CD4-positive, alpha-beta T cell treated with Interferon gamma for 1 hour (primary cell): ENCODE data around the gene ISYNA1.
A peak's percentile ranks its signal among the peaks of the same experiment; 100 is the strongest.

Source experiments
- DNase-seq: peaks from one replicate; pipeline ENCODE4 v3.0.0-alpha.2; 2020

The ISYNA1 gene

DNA sequence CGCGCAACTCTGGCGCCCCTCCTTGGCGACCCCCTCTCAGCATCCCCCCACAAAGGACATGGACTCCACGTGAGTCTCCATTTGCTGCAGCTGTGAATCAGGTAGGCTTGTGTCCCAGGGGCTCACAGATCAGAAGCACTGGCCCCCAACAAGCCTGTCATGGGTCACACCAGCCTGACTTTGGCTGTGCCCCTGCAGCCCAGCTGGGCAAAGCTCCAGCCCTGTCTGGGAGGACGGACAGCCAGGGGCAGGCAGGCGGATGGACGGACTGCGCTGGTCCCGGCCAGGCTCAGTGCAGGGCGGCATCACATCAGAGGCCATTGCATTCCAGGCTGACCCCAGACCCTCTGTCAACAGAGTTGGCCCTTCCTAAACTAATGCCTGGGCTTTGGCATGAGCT is 28.4 kb upstream of the ISYNA1 start:
- no peak for DNase-seq

DNA sequence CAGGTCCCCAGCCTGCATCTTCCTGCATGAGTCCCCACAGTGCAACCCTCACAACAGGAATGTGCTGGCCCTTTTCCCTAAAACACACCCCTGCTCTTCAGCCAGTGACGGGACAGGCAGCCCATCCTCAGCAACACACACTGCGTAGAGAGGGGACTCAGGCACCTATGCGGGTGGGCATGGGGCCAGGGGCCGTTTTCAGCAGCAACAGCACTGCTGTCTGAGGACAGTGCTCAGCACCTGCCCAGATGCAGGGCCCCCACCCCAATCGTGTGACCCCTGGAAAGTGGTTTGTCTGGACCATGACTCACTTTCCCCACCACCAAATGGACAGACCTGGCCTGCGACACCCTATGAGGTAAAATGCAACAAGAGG is 28.0 kb upstream of the ISYNA1 start:
- no peak for DNase-seq

DNA sequence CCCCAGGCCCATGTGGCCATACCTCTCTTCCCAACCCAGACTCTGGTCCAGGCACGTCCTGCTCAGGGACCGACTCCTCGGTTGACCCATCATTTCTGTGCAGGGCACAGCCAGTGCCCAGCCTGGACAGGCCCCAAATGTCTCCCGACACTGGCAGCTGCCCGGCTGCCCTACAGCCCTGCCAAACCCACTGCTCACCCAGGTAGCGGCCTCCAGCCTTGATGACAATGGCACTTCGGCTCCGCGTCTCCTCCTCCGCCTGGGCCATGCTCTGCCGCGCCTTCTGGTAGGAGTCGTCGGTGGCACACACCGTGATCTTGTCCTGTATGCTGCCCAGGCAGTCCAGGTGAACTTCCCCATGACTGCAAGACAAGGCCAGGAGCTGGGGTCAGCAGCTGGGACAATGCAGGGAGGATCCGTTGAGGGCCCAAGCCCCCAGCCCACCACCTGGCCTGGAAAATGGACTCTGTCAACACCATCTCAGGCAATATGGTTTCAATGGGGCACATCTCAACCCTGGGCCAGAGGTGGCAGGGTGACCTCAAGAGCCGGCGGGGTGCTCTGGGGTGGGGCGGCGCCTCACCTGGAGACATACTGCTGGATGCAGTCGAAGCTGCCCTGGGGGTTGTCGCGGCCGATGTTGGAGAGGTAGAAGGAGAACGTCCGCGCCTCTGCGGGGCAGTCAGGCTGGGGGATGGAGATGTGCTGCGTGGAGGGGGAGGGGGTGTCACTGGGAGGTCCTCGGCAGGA is 27.5 kb upstream of the ISYNA1 start:
- no peak for DNase-seq

DNA sequence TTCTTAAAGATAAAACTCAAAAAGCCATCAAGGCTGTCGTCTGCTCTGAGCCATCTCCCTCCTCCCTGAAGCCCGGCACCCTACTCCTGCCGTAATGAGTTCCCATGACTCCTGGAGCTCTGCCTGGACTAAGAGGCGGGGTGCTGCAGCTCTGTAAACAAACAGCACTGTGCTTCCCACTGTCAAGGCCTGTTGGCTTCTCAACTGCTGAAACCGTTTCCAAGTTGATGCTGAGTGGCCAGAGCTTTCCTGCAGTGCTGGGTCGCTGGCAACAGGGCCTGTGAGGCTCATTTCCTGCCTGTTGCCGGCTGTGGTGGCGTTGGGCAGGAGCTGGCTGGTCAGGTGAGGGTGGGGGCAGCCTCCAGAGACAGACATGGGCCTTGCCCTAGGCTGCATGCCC is 26.7 kb upstream of the ISYNA1 start:
- no peak for DNase-seq

DNA sequence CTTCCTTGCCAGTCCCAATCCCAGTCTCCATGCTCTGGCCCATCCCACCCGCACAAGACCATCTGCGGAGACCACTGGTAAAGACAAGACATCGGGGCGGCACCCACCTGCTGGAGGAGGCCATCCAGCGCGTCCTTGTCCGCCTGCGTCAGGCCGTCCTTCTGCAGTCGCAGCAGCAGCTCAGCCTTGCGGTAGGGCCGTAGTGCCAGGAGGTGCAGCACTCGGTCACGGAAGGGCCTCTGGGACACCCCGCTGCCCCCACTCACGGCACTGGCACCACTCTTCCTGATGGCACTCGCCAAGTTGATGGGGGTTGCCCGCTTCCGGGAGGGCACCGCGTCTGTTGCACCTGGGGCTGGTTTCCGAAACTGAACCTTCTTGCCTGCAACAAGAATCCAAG is 23.5 kb upstream of the ISYNA1 start:
- DNase-seq = no peak

- no peak for DNase-seq
Observed at GRCh38 chr19:18460900-18461299, 23.0 kb upstream of the ISYNA1 start.

DNA sequence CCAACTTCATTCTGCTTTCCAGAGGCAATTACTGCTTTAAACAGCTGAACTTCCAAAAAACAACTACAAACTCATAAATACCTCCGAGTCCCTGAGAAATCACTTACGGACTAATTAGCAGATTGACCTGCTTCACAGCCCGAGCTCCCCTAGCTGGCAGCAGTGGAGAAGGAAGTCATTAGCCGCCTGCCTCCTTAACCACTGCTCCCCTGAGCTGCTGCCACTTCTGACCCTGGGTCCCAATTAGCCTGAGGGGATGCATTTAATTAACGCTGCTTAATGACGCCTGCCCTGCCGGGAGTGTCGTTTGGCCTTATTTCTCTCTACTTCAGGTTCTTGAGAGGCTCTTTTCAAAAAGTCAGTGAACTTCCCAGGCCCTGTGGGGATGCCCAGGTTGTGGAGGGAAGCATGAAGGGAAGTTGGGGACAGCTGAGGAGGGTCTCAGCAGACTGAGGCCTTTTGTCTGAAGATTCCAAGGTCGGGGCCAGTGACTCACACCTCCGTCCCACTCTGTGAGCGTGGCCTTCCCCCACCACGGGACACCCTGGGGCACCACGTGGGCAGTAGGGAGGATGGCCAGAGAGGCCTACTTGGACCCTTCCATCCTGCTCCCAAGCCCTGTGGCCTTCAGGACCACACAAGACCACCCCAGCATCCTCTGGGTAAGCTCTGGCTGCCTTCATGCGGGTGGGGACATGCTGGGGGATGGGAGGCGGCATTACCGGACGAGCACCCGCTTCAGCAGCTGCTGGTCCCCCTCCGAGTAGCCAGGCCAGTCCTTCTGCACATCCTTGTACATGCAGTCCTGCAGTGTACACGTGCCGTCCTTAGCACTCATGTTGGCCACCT is 19.8 kb upstream of the ISYNA1 start:
- no peak for DNase-seq

- no peak for DNase-seq
Observed at GRCh38 chr19:18456974-18457373, 19.0 kb upstream of the ISYNA1 start.

DNA sequence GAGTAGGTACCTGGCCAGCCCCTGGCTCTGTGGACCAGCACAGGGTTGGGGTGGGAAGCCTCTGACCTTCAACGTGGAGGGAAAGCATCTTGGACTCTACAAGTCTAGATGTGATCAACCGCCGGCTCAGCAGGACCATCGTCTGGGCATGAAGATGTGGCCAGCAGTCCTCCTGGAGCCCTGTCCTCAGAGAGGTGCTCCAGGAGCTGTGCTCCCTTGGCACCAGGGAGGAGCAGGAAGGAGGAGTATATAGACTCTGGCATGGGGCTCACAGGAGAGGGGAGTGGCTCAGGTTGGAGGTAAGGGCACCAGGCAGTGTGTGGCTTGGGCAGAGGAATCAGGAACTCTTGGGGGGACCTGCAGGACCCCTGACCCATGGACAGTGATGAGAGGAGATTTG is 18.3 kb upstream of the ISYNA1 start:
- no peak for DNase-seq

- DNase-seq = no peak
Observed at GRCh38 chr19:18453269-18454024, 15.5 kb upstream of the ISYNA1 start.

DNA sequence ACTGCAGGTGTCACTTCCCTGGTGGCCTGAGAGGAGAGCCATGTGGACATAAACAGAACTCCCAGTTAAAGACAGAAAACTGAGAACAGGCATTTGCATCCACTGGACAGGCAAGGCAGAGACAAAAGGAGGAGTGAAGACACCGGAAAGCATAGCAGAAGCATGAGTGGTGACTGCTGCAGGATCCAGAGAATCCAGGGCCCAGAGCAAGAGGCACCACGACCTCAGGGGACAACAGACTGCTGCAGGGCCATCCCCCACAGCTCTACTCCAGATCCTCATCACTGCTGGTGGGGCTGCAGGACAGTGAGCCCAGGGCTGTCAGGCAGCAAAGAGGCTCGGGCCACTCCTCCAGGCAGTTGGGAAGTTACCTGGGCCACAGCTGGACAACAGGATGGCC is 14.5 kb upstream of the ISYNA1 start:
- no peak for DNase-seq

- DNase-seq = peak; percentile 80
Observed at GRCh38 chr19:18450931-18451836, 13.3 kb upstream of the ISYNA1 start.

- no peak for DNase-seq
Observed at GRCh38 chr19:18450021-18450930, 12.3 kb upstream of the ISYNA1 start.

- no peak for DNase-seq
Observed at GRCh38 chr19:18449552-18449951, 11.6 kb upstream of the ISYNA1 start.

DNA sequence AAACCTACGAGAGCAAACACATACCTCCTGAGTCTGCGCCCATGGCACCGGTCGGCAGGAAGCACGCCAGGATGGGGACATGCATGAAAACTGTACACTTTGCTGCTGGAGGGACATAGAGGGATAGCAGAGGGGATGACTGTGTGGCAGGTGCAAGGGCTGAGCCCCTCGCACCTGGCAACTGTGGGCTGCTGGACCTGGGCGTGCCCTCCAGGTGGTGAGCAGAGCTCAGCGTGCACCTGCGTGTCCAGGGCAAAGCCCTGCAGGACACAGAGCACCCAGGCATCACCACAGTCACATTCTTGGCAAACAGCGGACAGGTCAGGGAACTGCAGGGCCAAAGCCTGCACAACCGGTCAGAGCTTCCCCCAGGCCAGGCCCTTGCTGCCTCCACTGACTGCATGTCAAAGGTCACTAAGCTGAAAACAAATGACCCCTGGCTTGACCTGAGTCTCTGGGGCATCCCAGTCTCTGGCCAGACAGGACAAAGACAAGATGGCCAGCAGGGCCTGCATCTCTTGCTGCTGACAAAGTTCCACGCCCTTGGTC is 9.0 kb upstream of the ISYNA1 start:
- DNase-seq = no peak

GRCh38 chr19:18446145-18446810 is 8.3 kb upstream of the ISYNA1 start:
- no peak for DNase-seq

DNA sequence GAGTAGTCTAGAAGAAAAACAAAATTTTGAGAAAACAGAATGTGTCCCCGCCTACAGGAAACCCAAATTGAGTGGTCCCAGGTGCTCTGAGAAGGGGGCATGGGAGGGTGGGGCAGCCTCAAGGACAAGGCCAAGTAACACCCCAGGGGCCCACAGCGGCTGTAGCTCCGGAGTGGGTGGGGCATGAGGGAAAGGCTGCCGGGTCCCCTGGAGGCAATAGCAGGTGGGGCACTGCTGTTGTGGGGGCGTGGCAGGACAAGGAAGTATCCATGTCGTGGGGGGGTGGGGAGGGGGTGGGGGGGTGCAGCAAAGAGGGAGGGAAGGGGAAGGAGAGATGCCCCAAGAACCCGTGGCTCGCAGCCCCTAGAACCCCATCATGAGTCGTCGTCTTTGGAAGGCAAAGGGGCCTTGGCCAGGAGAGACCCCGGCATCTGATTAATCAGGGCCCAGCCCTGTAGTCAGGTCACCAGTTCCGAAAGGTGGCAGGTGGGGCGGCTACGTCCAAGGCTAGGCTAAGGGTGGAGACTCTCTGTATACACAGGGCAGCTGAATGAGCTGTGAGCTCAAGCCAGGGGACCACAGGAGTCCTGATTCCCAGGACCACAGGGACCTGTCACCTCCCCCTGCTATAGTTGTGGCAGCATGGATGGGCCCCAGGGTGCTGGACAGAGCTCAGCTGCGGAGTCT is 7.5 kb upstream of the ISYNA1 start:
- no peak for DNase-seq

GRCh38 chr19:18444513-18444912 is 6.6 kb upstream of the ISYNA1 start:
- DNase-seq = no peak

DNA sequence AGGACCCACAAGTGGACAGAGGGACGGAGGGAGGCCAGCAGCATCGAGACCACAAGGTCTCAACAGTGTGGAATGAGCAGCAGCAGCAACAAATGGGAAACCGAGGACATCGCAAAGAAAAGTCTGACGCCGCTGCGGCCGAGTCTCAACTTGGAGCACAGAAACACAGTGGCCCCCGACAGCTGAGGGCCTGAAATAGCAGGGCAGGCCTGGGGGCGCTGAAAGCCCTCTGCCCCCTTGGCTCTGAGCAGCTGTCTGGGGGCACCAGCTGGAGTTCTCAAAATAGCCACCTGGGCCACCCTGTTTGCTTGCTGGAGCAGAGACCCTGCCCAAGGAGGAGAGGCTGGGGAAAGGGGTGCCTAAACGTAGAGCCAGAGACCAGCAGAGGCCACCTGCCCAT is 5.9 kb upstream of the ISYNA1 start:
- DNase-seq = no peak

GRCh38 chr19:18443406-18443805 is 5.5 kb upstream of the ISYNA1 start:
- DNase-seq = no peak
